Hypothalamus (tissue), 51 donors: ENCODE measurements around the gene MYADML2.
A peak's percentile ranks its signal among the peaks of the same experiment; 100 is the strongest.
"Not testable (repeated sequence)": the region's sequence is repeated elsewhere in the genome, so short reads cannot be mapped to it uniquely, and the experiment has no call there.

ENCODE experiments used
- DNase-seq, 51 donors: peaks; one replicate each; lab custom pipeline; 2025; lab: John Stamatoyannopoulos, UW

The MYADML2 gene

GRCh38 chr17:81947189-81947588 is at the start of gene MYADML2:
Gene MYADML2, minus strand, starts transcription at chr17:81947233. Its CDS starts 5,492 bp downstream, at chr17:81941741.
- DNase-seq, result peak in 1 of 51 donors; percentile 31

GRCh38 chr17:81996232-81996756 is 49.3 kb upstream of the MYADML2 start:
- DNase-seq, result no peak

GRCh38 chr17:81995463-81996231 is 48.6 kb upstream of the MYADML2 start:
- DNase-seq, result no peak

- DNase-seq, result peak in 3 of 51 donors; percentile 4 to 23 (median 8)
Observed at GRCh38 chr17:81994593-81995462, 47.8 kb upstream of the MYADML2 start.

- no peak for DNase-seq
Observed at GRCh38 chr17:81993729-81994592, 46.9 kb upstream of the MYADML2 start.

GRCh38 chr17:81992306-81993102 is 45.5 kb upstream of the MYADML2 start:
- no peak for DNase-seq

GRCh38 chr17:81991684-81992305 is 44.8 kb upstream of the MYADML2 start:
- peak in 41 of 51 donors; percentile 16 to 85 (median 64) for DNase-seq

GRCh38 chr17:81990836-81991683 is 44.0 kb upstream of the MYADML2 start:
- DNase-seq, result no peak

- DNase-seq, result no peak
Observed at GRCh38 chr17:81987161-81987770, 40.2 kb upstream of the MYADML2 start.

GRCh38 chr17:81986606-81987005 is 39.6 kb upstream of the MYADML2 start:
- no peak for DNase-seq

GRCh38 chr17:81984773-81985410 is 37.9 kb upstream of the MYADML2 start:
- no peak for DNase-seq

- DNase-seq, result no peak
Observed at GRCh38 chr17:81983639-81984373, 36.8 kb upstream of the MYADML2 start.

GRCh38 chr17:81983011-81983638 is 36.1 kb upstream of the MYADML2 start:
- DNase-seq, result no peak

- DNase-seq, result not testable (repeated sequence)
Observed at GRCh38 chr17:81981511-81981910, 34.5 kb upstream of the MYADML2 start.

GRCh38 chr17:81980707-81981343 is 33.8 kb upstream of the MYADML2 start:
- DNase-seq, result no peak

- no peak for DNase-seq
Observed at GRCh38 chr17:81980122-81980521, 33.1 kb upstream of the MYADML2 start.
